Measurements from ENCODE around the gene CYGB. TPM values are rescaled to one million over a fixed set of nuclear protein-coding genes. Genes with fewer than 3 reads are reported as not detected.

The CYGB gene
- total RNA-seq, 4 donors from 2014 or later: 1.3 to 12.8 (median 6.9) TPM

GRCh38 chr17:76492123-76492988 lies 45.2 kb downstream of the CYGB start:
- 47 to 62% methylated on average over 3 to 6 of the region's 11 CpGs for WGBS, 2 donors
- H3K27ac ChIP-seq: peak overlapping the region; percentile 75 to 90 (median 85)
- peaks cover 0 to 10% (median 0%) of the 10 kb centered on the region in 3 donors for H3K36me3 ChIP-seq
- no peak for DNase-seq
- peaks cover 37 to 78% (median 40%) of the 10 kb centered on the region in 3 donors for H3K4me1 ChIP-seq
- no peaks in the 10 kb centered on the region for H3K27me3 ChIP-seq
- intact Hi-C loops (cut with DNase I): no loop called here
- TF ChIP-seq CTCF (IDR thresholded peaks at IDR 0.05) (no peak), POLR2A (IDR thresholded peaks at IDR 0.05) (no peak)
- no peaks in the 10 kb centered on the region for H3K9me3 ChIP-seq
- peak overlapping the region in 3 of 4 donors; percentile 11 to 46 (median 12) for H3K4me3 ChIP-seq

- no peaks in the 10 kb centered on the region for H3K9me3 ChIP-seq
- H3K27ac ChIP-seq: peak overlapping the region; percentile 75 to 90 (median 85)
- no peak for DNase-seq
- peaks cover 37 to 69% (median 39%) of the 10 kb centered on the region in 3 donors for H3K4me1 ChIP-seq
- WGBS, 2 donors: 80 to 86% methylated on average over 6 to 8 of the region's 17 CpGs
- intact Hi-C loops (cut with DNase I): no loop called here
- peaks cover 0 to 16% (median 0%) of the 10 kb centered on the region in 3 donors for H3K36me3 ChIP-seq
- TF ChIP-seq CTCF (IDR thresholded peaks at IDR 0.05) (no peak), POLR2A (IDR thresholded peaks at IDR 0.05) (no peak)
- no peak overlapping the region for H3K4me3 ChIP-seq
- H3K27me3 ChIP-seq: no peaks in the 10 kb centered on the region
Measured at GRCh38 chr17:76491271-76492122, 46.0 kb downstream of the CYGB start.

- intact Hi-C loops (cut with DNase I): no loop called here
- TF ChIP-seq CTCF (IDR thresholded peaks at IDR 0.05) (no peak), POLR2A (IDR thresholded peaks at IDR 0.05) (no peak)
- peaks cover 37 to 63% (median 39%) of the 10 kb centered on the region in 3 donors for H3K4me1 ChIP-seq
Measured at GRCh38 chr17:76490112-76490710, 47.3 kb downstream of the CYGB start.

GRCh38 chr17:76487451-76488192 lies 49.9 kb downstream of the CYGB start:
- H3K27ac ChIP-seq: no peak overlapping the region
- WGBS, 2 donors: 94 to 100% methylated on average over 8 to 12 of the region's 22 CpGs
- intact Hi-C loops (cut with DNase I): no loop called here

More at GRCh38 chr17:76490112-76490710, 47.3 kb downstream of the CYGB start:
- 93% methylated on average over 3 of the region's 10 CpGs; no CpG with 5 or more reads in 1 of the 2 donors for WGBS, 2 donors
- H3K27ac ChIP-seq: peak overlapping the region; percentile 75 to 90 (median 85)
- H3K36me3 ChIP-seq: peaks cover 0 to 17% (median 0%) of the 10 kb centered on the region in 3 donors
- no peak for DNase-seq
- H3K27me3 ChIP-seq: no peaks in the 10 kb centered on the region
- no peak overlapping the region for H3K4me3 ChIP-seq
- H3K9me3 ChIP-seq: no peaks in the 10 kb centered on the region

More at GRCh38 chr17:76487451-76488192, 49.9 kb downstream of the CYGB start:
- no peaks in the 10 kb centered on the region for H3K27me3 ChIP-seq
- H3K4me3 ChIP-seq: no peak overlapping the region
- DNase-seq: no peak
- TF ChIP-seq POLR2A (IDR thresholded peaks at IDR 0.05) (no peak), CTCF (IDR thresholded peaks at IDR 0.05) (no peak)
- no peaks in the 10 kb centered on the region for H3K9me3 ChIP-seq
- peaks cover 0 to 17% (median 0%) of the 10 kb centered on the region in 3 donors for H3K36me3 ChIP-seq
- H3K4me1 ChIP-seq: peaks cover 22 to 47% (median 25%) of the 10 kb centered on the region in 3 donors

All from esophagus squamous epithelium (tissue), 5 donors.